HCT116 (cell line): Measurements from ENCODE around the gene GRAP. TPM values are rescaled to one million over a fixed set of nuclear protein-coding genes. Genes with fewer than 3 reads are reported as not detected.

Experiments used
- ATAC-seq: fragments of 200-7000 bp; cut with Tn5 transposase; 2 replicates; pipeline ENCODE4 v1.9.1; 2020; ENCODE audit warnings: mild to moderate bottlenecking, moderate library complexity
- BruUV-seq: library from RNA; stranded (reverse); fragments of 400-500 nt; replicated peaks from 2 replicates; lab custom pipeline; 2021; lab: Mats Ljungman, UMichigan
- CTCF ChIA-PET: fragments of 300-600 bp; sonication (Branson Sonifier 250); formaldehyde crosslinking; loops from one replicate; lab custom pipeline; 2021; ENCODE audit warnings: antibody characterized with exemption; lab: Charles Lee
- POLR2A ChIA-PET: fragments of 300-600, 350-600 bp; sonication (Branson Sonifier 250); formaldehyde crosslinking; loops from one replicate; lab custom pipeline; 2021; ENCODE audit warnings: antibody characterized with exemption; lab: Charles Lee
- RAD21 ChIA-PET, 2 experiments: fragments of 300-600 bp; sonication (Branson Sonifier 250); formaldehyde crosslinking; loops; one replicate each; lab custom pipeline; 2023; ENCODE audit warnings: low total read pairs in 2 of 2; ENCODE audit not compliant: uncharacterized antibody in 2 of 2, unreplicated experiment in 2 of 2, low non-redundant PET in 1 of 2; lab: Charles Lee
- DNase-seq: peaks from one replicate; pipeline ENCODE4 v3.0.0-alpha.2; 2010; ENCODE audit warnings: low read depth, low spot score
- H2AFZ ChIP-seq: fragments of 200-600 bp; shearing (Covaris generic), sonication (generic); 2 replicates; pipeline ENCODE4 v1.6.1; 2017; ENCODE audit warnings: low read depth, mixed run types, mixed read lengths, antibody characterized with exemption, low read length; ENCODE audit not compliant: poor library complexity, severe bottlenecking
- H3K27ac ChIP-seq: 2 replicates; pipeline ENCODE4 v1.5.1; 2012; ENCODE audit warnings: low read depth, low read length
- H3K27me3 ChIP-seq: fragments of 200-600 bp; sonication (generic); 2 replicates; pipeline ENCODE4 v1.6.1; 2016; ENCODE audit warnings: mixed run types, low read length, mixed read lengths; ENCODE audit not compliant: insufficient read depth
- H3K36me3 ChIP-seq, 2 experiments: fragments of 200-500 bp in 1 of 2; fragments of 200-600 bp in 1 of 2; sonication (Bioruptor generic) in 1 of 2; sonication (generic) in 1 of 2; 2 replicates each; pipeline versions ENCODE4 v1.5.1 to v1.6.1; 2014 to 2016; ENCODE audit warnings: low read length in 2 of 2, inconsistent platforms in 1 of 2, mixed read lengths in 1 of 2, mixed run types in 1 of 2; ENCODE audit not compliant: insufficient read depth in 2 of 2, control insufficient read depth in 1 of 2
- H3K4me1 ChIP-seq, 2 experiments: fragments of 200-600 bp in 1 of 2; sonication (generic) in 1 of 2; 2 replicates each; pipeline versions ENCODE4 v1.5.1 to v1.6.1; 2012 to 2017; ENCODE audit warnings: low read length in 2 of 2, inconsistent platforms in 1 of 2, mild to moderate bottlenecking in 1 of 2, mixed read lengths in 1 of 2, mixed run types in 1 of 2, moderate library complexity in 1 of 2; ENCODE audit not compliant: insufficient read depth in 2 of 2, control insufficient read depth in 1 of 2
- H3K4me2 ChIP-seq: fragments of 200-600 bp; sonication (generic); 2 replicates; pipeline ENCODE4 v1.6.1; 2017; ENCODE audit warnings: mixed run types, low read length, mixed read lengths
- H3K4me3 ChIP-seq, 2 experiments: fragments of 200-600 bp in 1 of 2; sonication (generic) in 1 of 2; replicated peaks in 1 of 2; 2 replicates each; pipeline ENCODE4 v1.5.1; 2011 to 2016; ENCODE audit warnings: low read length in 2 of 2, control low read depth in 1 of 2, low read depth in 1 of 2, mild to moderate bottlenecking in 1 of 2, mixed read lengths in 1 of 2, mixed run types in 1 of 2
- H3K79me2 ChIP-seq: fragments of 200-600 bp; sonication (generic); 2 replicates; pipeline ENCODE4 v1.6.1; 2017; ENCODE audit warnings: mild to moderate bottlenecking, mixed run types, low read length, moderate library complexity, mixed read lengths; ENCODE audit not compliant: insufficient read depth
- H3K9ac ChIP-seq: fragments of 200-600 bp; sonication (generic); 2 replicates; pipeline ENCODE4 v1.6.1; 2016; ENCODE audit warnings: low read length, mixed read lengths
- H3K9me2 ChIP-seq: fragments of 200-600 bp; sonication (generic), shearing (Covaris generic); 2 replicates; pipeline ENCODE4 v1.6.1; 2017; ENCODE audit warnings: mixed run types, mild to moderate bottlenecking, moderate library complexity; ENCODE audit not compliant: insufficient read depth
- H3K9me3 ChIP-seq, 2 experiments: fragments of 200-500 bp in 1 of 2; fragments of 200-600 bp in 1 of 2; sonication (Bioruptor generic) in 1 of 2; sonication (generic) in 1 of 2; 2 replicates each; pipeline ENCODE4 v1.6.1; 2014 to 2017; ENCODE audit warnings: low read length in 2 of 2, mixed read lengths in 2 of 2, inconsistent platforms in 1 of 2, low read depth in 1 of 2, mild to moderate bottlenecking in 1 of 2, mixed run types in 1 of 2, moderate library complexity in 1 of 2; ENCODE audit not compliant: control insufficient read depth in 1 of 2, insufficient read depth in 1 of 2
- H4K20me1 ChIP-seq: fragments of 200-600 bp; sonication (generic), shearing (Covaris generic); 2 replicates; pipeline ENCODE4 v1.6.1; 2017; ENCODE audit warnings: mixed run types, mild to moderate bottlenecking, moderate library complexity; ENCODE audit not compliant: insufficient read depth
- CBX3 ChIP-seq: IDR thresholded peaks from 2 replicates; pipeline ENCODE4 v1.6.1; 2012; ENCODE audit warnings: low read depth
- CEBPB ChIP-seq: IDR thresholded peaks from 2 replicates; pipeline ENCODE4 v1.6.1; 2012; ENCODE audit warnings: low read depth
- CTCF ChIP-seq, 3 experiments: fragments of 200-600 bp in 1 of 3; sonication (generic) in 1 of 3; IDR thresholded peaks in 2 of 3; conservative IDR thresholded peaks in 1 of 3; 2 replicates each; pipeline ENCODE4 v1.5.1; 2012 to 2017; ENCODE audit warnings: low read depth in 2 of 3, low read length in 2 of 3, antibody characterized with exemption in 1 of 3, borderline replicate concordance in 1 of 3, control low read depth in 1 of 3, mild to moderate bottlenecking in 1 of 3, mixed read lengths in 1 of 3, mixed run types in 1 of 3, moderate library complexity in 1 of 3; ENCODE audit not compliant: insufficient read depth in 1 of 3
- EGR1 ChIP-seq: IDR thresholded peaks from 2 replicates; pipeline ENCODE4 v1.6.1; 2012; ENCODE audit warnings: low read depth
- EZH2 ChIP-seq: fragments of 200-600 bp; sonication (generic); IDR thresholded peaks from 2 replicates; pipeline ENCODE4 v1.6.1; 2017; ENCODE audit warnings: antibody characterized with exemption, mixed run types
- EZH2phosphoT487 ChIP-seq: fragments of 200-600 bp; IDR thresholded peaks from 2 replicates; pipeline ENCODE4 v1.6.1; 2018; ENCODE audit warnings: antibody characterized with exemption, borderline replicate concordance
- JUND ChIP-seq: IDR thresholded peaks from 2 replicates; pipeline ENCODE4 v1.6.1; 2012
- POLR2A ChIP-seq: IDR thresholded peaks from 2 replicates; pipeline ENCODE4 v1.7.0; 2011; ENCODE audit warnings: borderline replicate concordance; ENCODE audit not compliant: insufficient read depth, insufficient read length; ENCODE audit errors: extremely low read depth
- POLR2AphosphoS5 ChIP-seq: IDR thresholded peaks from 2 replicates; pipeline ENCODE4 v1.6.1; 2011; ENCODE audit warnings: mild to moderate bottlenecking, low read depth, low read length, moderate library complexity
- RAD21 ChIP-seq: IDR thresholded peaks from 2 replicates; pipeline ENCODE4 v1.6.1; 2012; ENCODE audit warnings: low read depth, mild to moderate bottlenecking
- SIN3A ChIP-seq: IDR thresholded peaks from 2 replicates; pipeline ENCODE4 v1.6.1; 2012; ENCODE audit warnings: low read depth
- SP1 ChIP-seq: IDR thresholded peaks from 2 replicates; pipeline ENCODE4 v1.6.1; 2012; ENCODE audit warnings: low read depth
- SRF ChIP-seq: IDR thresholded peaks from 2 replicates; pipeline ENCODE4 v1.6.1; 2012; ENCODE audit warnings: low read depth
- TCF7L2 ChIP-seq: IDR thresholded peaks from 2 replicates; pipeline ENCODE4 v1.7.0; 2011; ENCODE audit warnings: borderline replicate concordance, inconsistent platforms; ENCODE audit not compliant: insufficient read depth, insufficient read length; ENCODE audit errors: extremely low read depth
- intact Hi-C: fragments of 100-400 bp; cut with micrococcal nuclease; formaldehyde crosslinking; loops from 2 replicates; pipeline ENCODE4 v1.10.0; 2022
- total RNA-seq: library from RNA; stranded (reverse); gene quantifications from one replicate; pipeline ENCODE4 v1.2.1, GENCODE V29; 2021; ENCODE audit not compliant: unreplicated experiment
- TF ChIP-seq, protein P1 (sequence below): IDR thresholded peaks from 2 replicates; pipeline ENCODE4 v1.6.1; 2012
- TF ChIP-seq, protein P2 (sequence below): IDR thresholded peaks from 2 replicates; pipeline ENCODE4 v1.6.1; 2012

The GRAP gene
- total RNA-seq, 1 experiment from 2014 or later = 0.27 TPM

- H3K4me3 ChIP-seq = no peak overlapping the region
Measured at GRCh38 chr17:18995220-18995619, 51.5 kb downstream of the GRAP start.

More at GRCh38 chr17:18995220-18995619, 51.5 kb downstream of the GRAP start:
- H4K20me1 ChIP-seq = no peaks in the 10 kb centered on the region; the same call in 1 of the 2 replicates
- intact Hi-C loops = no loop called here
- no TSS peak for BruUV-seq
- H3K4me2 ChIP-seq = no peak overlapping the region
- ATAC-seq (no peak), DNase-seq (no peak)
- RAD21 ChIA-PET = no interaction called here
- H3K27me3 ChIP-seq = no peaks in the 10 kb centered on the region
- H3K9ac ChIP-seq = no peak overlapping the region
- TF ChIP-seq SP1 (no peak), CBX3 (no peak), POLR2AphosphoS5 (no peak), EZH2phosphoT487 (no peak), SIN3A (no peak), POLR2A (no peak), SRF (no peak), JUND (no peak), CEBPB (no peak), EZH2 (no peak), CTCF (IDR thresholded peaks at IDR 0.05 in 2 of 3, conservative IDR thresholded peaks at IDR 0.05 in 1 of 3; ENCODE audit: borderline replicate concordance in 1 of 3, insufficient read depth in 1 of 3, low read depth in 2 of 3, low read length in 2 of 3) (no peak), TCF7L2 (no peak), RAD21 (no peak), EGR1 (no peak)
- TF ChIP-seq, protein P1, sequence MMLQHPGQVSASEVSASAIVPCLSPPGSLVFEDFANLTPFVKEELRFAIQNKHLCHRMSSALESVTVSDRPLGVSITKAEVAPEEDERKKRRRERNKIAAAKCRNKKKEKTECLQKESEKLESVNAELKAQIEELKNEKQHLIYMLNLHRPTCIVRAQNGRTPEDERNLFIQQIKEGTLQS = no peak
- TF ChIP-seq, protein P2, sequence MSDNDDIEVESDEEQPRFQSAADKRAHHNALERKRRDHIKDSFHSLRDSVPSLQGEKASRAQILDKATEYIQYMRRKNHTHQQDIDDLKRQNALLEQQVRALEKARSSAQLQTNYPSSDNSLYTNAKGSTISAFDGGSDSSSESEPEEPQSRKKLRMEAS = no peak
- peaks cover 4 to 35% of the 10 kb centered on the region in 2 experiments; a peak in 3 of 4 replicates for H3K36me3 ChIP-seq
- peaks cover 97% of the 10 kb centered on the region for H3K79me2 ChIP-seq
- H3K27ac ChIP-seq = no peak overlapping the region
- POLR2A ChIA-PET = no interaction called here
- no peak overlapping the region for H2AFZ ChIP-seq
- CTCF ChIA-PET = no interaction called here
- no peaks in the 10 kb centered on the region for H3K4me1 ChIP-seq
- H3K9me2 ChIP-seq = no peaks in the 10 kb centered on the region
- H3K9me3 ChIP-seq = peaks cover 0 to 5% of the 10 kb centered on the region in 2 experiments; a peak in 2 of 4 replicates
